PC-3 (cell line): ENCODE measurements around the gene HOXA10. TPM values are rescaled to one million over a fixed set of nuclear protein-coding genes. Genes with fewer than 3 reads are reported as not detected.

ENCODE experiments used
- ATAC-seq: fragments of 200-7000 bp; cut with Tn5 transposase; 2 replicates; pipeline ENCODE4 v1.9.1; 2020; ENCODE audit warnings: mild to moderate bottlenecking, moderate library complexity
- BruUV-seq: library from RNA; stranded (reverse); fragments of 400-500 nt; replicated peaks from 2 replicates; lab custom pipeline; 2021; lab: Mats Ljungman, UMichigan
- CTCF ChIA-PET: fragments of 300-600 bp; sonication (Branson Sonifier 250); formaldehyde crosslinking; loops from one replicate; lab custom pipeline; 2022; ENCODE audit warnings: antibody characterized with exemption; lab: Charles Lee
- POLR2A ChIA-PET: fragments of 300-600 bp; sonication (Branson Sonifier 250); formaldehyde crosslinking; loops from one replicate; lab custom pipeline; 2022; ENCODE audit warnings: antibody characterized with exemption; ENCODE audit not compliant: unreplicated experiment; lab: Charles Lee
- DNase-seq: peaks from one replicate; pipeline ENCODE4 v3.0.0-alpha.2; 2015
- H2AFZ ChIP-seq: fragments of 300-600 bp; sonication (generic); 2 replicates; pipeline ENCODE4 v1.6.0; 2016; ENCODE audit warnings: antibody characterized with exemption, low read length
- H3F3A ChIP-seq: fragments of 300-600 bp; sonication (generic); one replicate; pipeline ENCODE4 v1.6.0; 2017; ENCODE audit warnings: antibody characterized with exemption, low read length, control low read depth, mild to moderate bottlenecking; ENCODE audit not compliant: unreplicated experiment
- H3K27ac ChIP-seq: fragments of 300-600 bp; sonication (generic); 2 replicates; pipeline ENCODE4 v1.5.1; 2016; ENCODE audit warnings: mild to moderate bottlenecking, low read length
- H3K27me3 ChIP-seq: fragments of 300-600 bp; sonication (generic); 2 replicates; pipeline ENCODE4 v1.6.1; 2016; ENCODE audit warnings: low read length, mixed read lengths
- H3K36me3 ChIP-seq: fragments of 300-600 bp; sonication (generic); 2 replicates; pipeline ENCODE4 v1.6.1; 2016; ENCODE audit warnings: low read depth, mixed run types, low read length, mixed read lengths
- H3K4me1 ChIP-seq: fragments of 300-600 bp; sonication (generic); 2 replicates; pipeline ENCODE4 v1.5.1; 2016; ENCODE audit warnings: low read length; ENCODE audit not compliant: insufficient read depth
- H3K4me2 ChIP-seq: fragments of 300-600 bp; sonication (generic); 2 replicates; pipeline ENCODE4 v1.6.0; 2016; ENCODE audit warnings: low read length
- H3K4me3 ChIP-seq: fragments of 300-600 bp; sonication (generic); 2 replicates; pipeline ENCODE4 v1.5.1; 2016; ENCODE audit warnings: mild to moderate bottlenecking, low read length, mixed read lengths
- H3K79me2 ChIP-seq: fragments of 300-600 bp; sonication (generic); 2 replicates; pipeline ENCODE4 v1.6.1; 2017; ENCODE audit warnings: low read length, mixed read lengths
- H3K9ac ChIP-seq: fragments of 300-600 bp; sonication (generic); 2 replicates; pipeline ENCODE4 v1.6.0; 2016; ENCODE audit warnings: mild to moderate bottlenecking, low read length
- H3K9me2 ChIP-seq: fragments of 300-600 bp; sonication (generic); replicated peaks from 2 replicates; pipeline ENCODE4 v1.6.1; 2016; ENCODE audit warnings: mixed run types, low read length, mixed read lengths
- H3K9me3 ChIP-seq: fragments of 300-600 bp; sonication (generic); 2 replicates; pipeline ENCODE4 v1.6.1; 2016; ENCODE audit warnings: low read length, mixed read lengths
- H4K20me1 ChIP-seq: fragments of 300-600 bp; sonication (generic); 2 replicates; pipeline ENCODE4 v1.6.1; 2016; ENCODE audit warnings: low read length, mixed read lengths
- CTCF ChIP-seq: fragments of 300-600 bp; sonication (generic); conservative IDR thresholded peaks from 2 replicates; pipeline ENCODE4 v1.5.1; 2017; ENCODE audit warnings: antibody characterized with exemption, low read depth, mild to moderate bottlenecking, low read length
- EZH2 ChIP-seq: fragments of 300-600 bp; sonication (generic); IDR thresholded peaks from one replicate; pipeline ENCODE4 v1.6.1; 2017; ENCODE audit warnings: antibody characterized with exemption, mild to moderate bottlenecking, low read length; ENCODE audit not compliant: unreplicated experiment
- EZH2phosphoT487 ChIP-seq: fragments of 300-600 bp; sonication (generic); IDR thresholded peaks from 2 replicates; pipeline ENCODE4 v1.6.1; 2018; ENCODE audit warnings: mild to moderate bottlenecking, antibody characterized with exemption, low read length, borderline replicate concordance
- intact Hi-C: fragments of 100-400 bp; cut with micrococcal nuclease; formaldehyde crosslinking; loops from 2 replicates; pipeline ENCODE4 v1.9.0; 2023
- total RNA-seq: library from RNA; depleted of rRNA; stranded (reverse); fragments of >200 nt; gene quantifications from 2 replicates; pipeline ENCODE4 v1.2.3, GENCODE V29; 2014

Gene HOXA10
- total RNA-seq, 1 experiment from 2014 or later, result 46.1 TPM

DNA sequence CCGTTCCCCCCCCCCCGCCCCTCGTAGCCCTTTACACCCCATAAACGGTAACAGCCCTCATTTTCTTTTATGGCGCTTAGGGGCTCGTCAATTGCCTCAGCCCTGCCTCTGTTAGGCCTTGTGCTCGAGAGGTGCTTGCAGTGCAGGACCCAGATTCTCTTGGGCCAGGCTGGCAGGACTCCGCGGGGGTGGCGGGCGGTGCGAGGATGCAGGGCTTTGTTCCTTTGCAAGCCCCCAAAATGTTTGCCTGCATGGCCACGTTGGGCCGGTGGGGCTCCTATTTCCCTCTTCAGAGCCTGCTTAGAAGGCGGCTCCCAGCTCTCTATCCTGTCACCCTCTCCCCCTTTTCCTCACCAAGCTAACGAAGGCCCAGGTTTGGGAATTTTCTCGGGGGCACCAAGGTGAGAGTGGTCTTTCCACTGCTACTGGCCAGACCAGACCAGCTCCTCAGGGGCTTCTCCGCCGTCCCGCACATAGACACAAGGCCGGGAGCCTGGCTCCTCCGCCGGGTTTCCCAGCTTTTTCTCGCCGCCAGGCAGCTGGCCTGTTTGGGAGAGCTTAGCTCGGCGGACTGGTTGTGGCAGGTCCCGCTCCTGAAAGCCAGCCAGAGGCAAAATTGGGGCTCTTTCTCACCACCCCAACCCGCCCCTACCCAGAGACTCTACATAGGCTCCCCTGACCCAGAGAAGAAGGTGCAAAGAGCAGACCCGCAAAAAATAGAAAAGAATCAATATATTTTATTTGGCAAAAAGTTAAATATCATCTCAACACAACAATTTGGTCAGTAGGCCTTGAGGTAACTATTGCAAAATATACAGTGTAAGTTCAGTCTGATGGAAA lies 12.2 kb downstream of the HOXA10 start:
- ATAC-seq (peak; percentile 0; the same call in 1 of the 2 replicates), DNase-seq (peak; percentile 39)
- no peak for TF ChIP-seq CTCF
- no peak for TF ChIP-seq EZH2
- TF ChIP-seq EZH2phosphoT487, result no peak
- Histone ChIP-seq H3K9me3 (no peaks in the 10 kb centered on the region), H3K9me2 (no peaks in the 10 kb centered on the region), H3K9ac (peak overlapping the region; percentile 90), H4K20me1 (peaks cover 20% of the 10 kb centered on the region), H3K27ac (peak overlapping the region; percentile 97), H2AFZ (no peak overlapping the region), H3K36me3 (peaks cover 23% of the 10 kb centered on the region), H3K79me2 (peaks cover 57% of the 10 kb centered on the region), H3K4me3 (peak overlapping the region; percentile 84), H3K27me3 (no peaks in the 10 kb centered on the region), H3K4me1 (peaks cover 15% of the 10 kb centered on the region), H3F3A (peaks cover 5% of the 10 kb centered on the region), H3K4me2 (peak overlapping the region; percentile 93)
- CTCF ChIA-PET, result interaction anchor here (0.7 to 2.4 kb wide), 8 partner anchors 9 to 1848 kb away, joined by 3 to 26 read pairs (median 10); partner anchors contain the start of gene HOXA3
- POLR2A ChIA-PET, result interaction anchor here (0.5 to 1.5 kb wide), 7 partner anchors 13 to 1306 kb away, joined by 4 to 26 read pairs (median 5); no protein-coding TSS in a partner anchor
- no TSS peak for BruUV-seq
- intact Hi-C loops, result loop anchor here (1.0 to 5.0 kb wide), 8 partner anchors 308 to 1270 kb away; no protein-coding TSS in a partner anchor

DNA sequence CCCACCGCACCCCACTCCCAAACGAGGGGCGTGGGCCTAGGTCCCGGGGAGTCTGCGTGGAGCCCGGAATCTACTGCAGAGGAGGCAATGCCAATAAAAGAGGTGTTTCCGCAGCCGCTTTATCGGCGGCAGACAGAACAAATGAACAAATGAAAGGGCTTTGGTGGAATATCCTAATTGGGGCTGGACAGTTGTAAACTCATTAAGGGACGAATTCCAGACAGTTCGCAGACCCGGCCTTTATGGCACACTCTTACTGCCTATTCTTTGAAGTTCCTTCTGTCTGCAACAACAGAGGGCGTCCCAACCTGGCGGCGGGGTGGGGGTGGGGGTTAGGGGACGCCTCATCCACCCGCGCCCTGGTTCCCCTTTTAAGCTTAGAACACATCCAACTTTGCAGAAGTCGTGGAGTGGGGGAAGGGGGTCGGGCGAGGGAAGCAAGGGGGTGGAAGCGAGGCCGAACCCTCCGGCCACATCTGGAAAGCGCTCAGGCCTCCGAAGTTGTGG lies 12.9 kb downstream of the HOXA10 start:
- intact Hi-C loops, result loop anchor here (1.0 to 5.0 kb wide), 8 partner anchors 307 to 1269 kb away; no protein-coding TSS in a partner anchor
- Histone ChIP-seq H3K27ac (peak overlapping the region; percentile 97), H4K20me1 (peaks cover 20% of the 10 kb centered on the region), H3K4me3 (peak overlapping the region; percentile 84), H2AFZ (peak overlapping the region; percentile 91), H3K4me2 (peak overlapping the region; percentile 93), H3K9me2 (no peaks in the 10 kb centered on the region), H3K36me3 (peaks cover 23% of the 10 kb centered on the region), H3K27me3 (no peaks in the 10 kb centered on the region), H3K4me1 (peaks cover 15% of the 10 kb centered on the region), H3K9ac (peak overlapping the region; percentile 84), H3K79me2 (peaks cover 51% of the 10 kb centered on the region), H3K9me3 (no peaks in the 10 kb centered on the region), H3F3A (peaks cover 5% of the 10 kb centered on the region)
- peak; percentile 0; the same call in 1 of the 2 replicates for ATAC-seq
- no TSS peak for BruUV-seq
- CTCF ChIA-PET, result interaction anchor here (0.6 to 2.4 kb wide), 11 partner anchors 9 to 1847 kb away, joined by 3 to 26 read pairs (median 12); partner anchors contain the start of gene HOXA3
- POLR2A ChIA-PET, result interaction anchor here (0.6 to 1.5 kb wide), 3 partner anchors 9 to 28 kb away, joined by 4 to 26 read pairs (median 12); partner anchors contain the start of gene HOXA3
- DNase-seq, result no peak
- TF ChIP-seq EZH2phosphoT487 (no peak), EZH2 (no peak), CTCF (no peak; the same call in 1 of the 2 replicates)
